Spleen (tissue), 11 donors: ENCODE data around the gene FRAT2. TPM values are rescaled to one million over a fixed set of nuclear protein-coding genes. Genes with fewer than 3 reads are reported as not detected.

Source experiments
- DNase-seq: peaks from one replicate; pipeline ENCODE4 v3.0.0-alpha.2; 2020
- H3K27ac ChIP-seq, 8 donors: fragments of 200-600 bp; sonication (generic) in 7 of 8; 1 replicate in 4 of 8; 2 replicates in 4 of 8; pipeline versions ENCODE4 v1.5.0 to v1.8.0; 2016 to 2021; ENCODE audit warnings: inconsistent platforms in 4 of 8, mild to moderate bottlenecking in 4 of 8, moderate library complexity in 1 of 8
- H3K27me3 ChIP-seq, 7 donors: fragments of 200-600 bp; sonication (generic) in 6 of 7; replicated peaks in 1 of 7; 1 replicate in 4 of 7; 2 replicates in 3 of 7; pipeline versions ENCODE4 v1.5.0 to v1.8.0; 2016 to 2021; ENCODE audit warnings: inconsistent platforms in 3 of 7, mild to moderate bottlenecking in 1 of 7
- H3K36me3 ChIP-seq, 6 donors: fragments of 200-600 bp; sonication (generic) in 5 of 6; 1 replicate in 4 of 6; 2 replicates in 2 of 6; pipeline versions ENCODE4 v1.5.0 to v1.8.0; 2016 to 2021; ENCODE audit warnings: inconsistent platforms in 2 of 6
- H3K4me1 ChIP-seq, 6 donors: fragments of 200-600 bp; sonication (generic) in 5 of 6; 1 replicate in 3 of 6; 2 replicates in 3 of 6; pipeline versions ENCODE4 v1.5.0 to v1.8.0; 2016 to 2021; ENCODE audit warnings: inconsistent platforms in 3 of 6
- H3K4me3 ChIP-seq, 8 donors: fragments of 200-600 bp; sonication (generic) in 7 of 8; 1 replicate in 4 of 8; 2 replicates in 4 of 8; pipeline versions ENCODE4 v1.5.0 to v1.8.0; 2016 to 2021; ENCODE audit warnings: inconsistent platforms in 4 of 8, mild to moderate bottlenecking in 4 of 8, moderate library complexity in 2 of 8
- H3K9me3 ChIP-seq, 8 donors: fragments of 200-600 bp; sonication (generic) in 7 of 8; 1 replicate in 4 of 8; 2 replicates in 4 of 8; pipeline versions ENCODE4 v1.5.0 to v1.8.0; 2016 to 2021; ENCODE audit warnings: inconsistent platforms in 4 of 8
- POLR2A ChIP-seq, 3 donors: fragments of 450-650 bp; IDR thresholded peaks; one replicate each; pipeline ENCODE4 v1.5.1; 2017; ENCODE audit warnings: antibody characterized with exemption in 3 of 3, mild to moderate bottlenecking in 1 of 3
- POLR2AphosphoS5 ChIP-seq, 3 donors: sonication (generic); formaldehyde crosslinking; IDR thresholded peaks; one replicate each; pipeline ENCODE4 v1.5.1; 2017; ENCODE audit warnings: antibody characterized with exemption in 3 of 3
- WGBS, 5 donors: extraction: QIAGEN DNeasy Blood & Tissue Kit in 3 of 5; methylation state at CpG; one replicate each; pipeline versions ENCODE4 v1.1.5 to v1.1.7; 2013 to 2018; 5-methylcytosine and 5-hydroxymethylcytosine counted together
- intact Hi-C: fragments of 100-400 bp; cut with DNase I; formaldehyde crosslinking; loops from one replicate; pipeline ENCODE4 v1.15.0; 2023; ENCODE audit warnings: low total_unique reads
- polyA plus RNA-seq, 3 donors: library from polyadenylated mRNA; stranded (reverse); fragments of 200-250 nt; gene quantifications; one replicate each; pipeline ENCODE4 v1.2.1, GENCODE V29; 2013
- total RNA-seq, 7 donors: library from RNA; depleted of rRNA in 3 of 7; stranded (reverse); fragments of >200 nt in 3 of 7; fragmentation: NEBNext Ultra II Directional in 4 of 7; extraction: Animal tissue kit (Norgen Biotek cat#: 25700) in 4 of 7; gene quantifications; one replicate each; pipeline versions ENCODE4 v1.1.0 to v1.2.1, GENCODE V29; 2016 to 2021
- TF ChIP-seq, protein P1 (sequence below), 11 experiments: fragments of 200-600 bp in 7 of 11; fragments of 450-650 bp in 4 of 11; sonication (generic) in 4 of 11; IDR thresholded peaks in 8 of 11; conservative IDR thresholded peaks in 3 of 11; 1 replicate in 7 of 11; 2 replicates in 4 of 11; pipeline versions ENCODE4 v1.4.0 to v1.8.0; 2016 to 2021; ENCODE audit warnings: antibody characterized with exemption in 11 of 11, inconsistent platforms in 4 of 11, mild to moderate bottlenecking in 1 of 11
- donor health status: healthy with polysubstance abuse.
- donor health status: DM: no; HTN: no; CAD: no; lungs with moderate emphysema.
- donor health status: DM: no; HTN: no; CAD: no.
- donor health status: Bipolar disorder and iron deficiency.
- donor health status: healthy.
- donor health status: DM: no; HTN: no; CAD: no.
- donor health status: DM: yes; HTN: yes; CAD: no.

The FRAT2 gene
- total and polyA plus RNA-seq, 10 donors: 12.3 to 75.6 (median 36.8) TPM

DNA sequence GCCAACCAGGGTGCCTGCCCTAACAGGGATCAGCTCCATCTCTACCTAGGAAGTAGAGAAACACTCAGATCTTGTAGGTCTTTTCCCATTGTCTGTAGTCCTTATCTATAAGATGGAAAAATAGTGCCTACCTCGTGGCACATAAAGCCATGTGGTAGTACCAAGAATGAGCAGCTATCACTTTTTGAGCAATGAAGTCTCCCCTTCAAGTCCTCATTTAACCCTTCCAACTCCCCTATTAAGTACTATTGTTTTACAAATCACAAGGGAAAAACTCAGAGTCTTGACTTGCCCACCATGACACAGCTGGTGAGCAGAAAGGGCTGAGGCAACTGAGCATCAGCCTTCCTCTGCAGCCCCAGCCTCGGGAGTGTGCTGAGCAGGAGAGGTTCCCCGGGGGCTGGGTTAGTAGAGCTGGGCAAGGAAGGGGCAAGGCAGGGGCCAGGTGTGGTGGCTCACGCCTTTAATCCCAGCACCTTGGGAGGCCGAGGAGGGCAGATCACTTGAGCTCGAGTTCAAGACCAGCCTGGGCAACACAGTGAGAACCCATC, 3.3 kb downstream of the FRAT2 start:
- no peaks in the 10 kb centered on the region for H3K9me3 ChIP-seq
- no peak for TF ChIP-seq POLR2A (IDR thresholded peaks at IDR 0.05)
- peak in 1 of 3 donors; percentile 11 for TF ChIP-seq POLR2AphosphoS5 (IDR thresholded peaks at IDR 0.05)
- TF ChIP-seq, protein P1, sequence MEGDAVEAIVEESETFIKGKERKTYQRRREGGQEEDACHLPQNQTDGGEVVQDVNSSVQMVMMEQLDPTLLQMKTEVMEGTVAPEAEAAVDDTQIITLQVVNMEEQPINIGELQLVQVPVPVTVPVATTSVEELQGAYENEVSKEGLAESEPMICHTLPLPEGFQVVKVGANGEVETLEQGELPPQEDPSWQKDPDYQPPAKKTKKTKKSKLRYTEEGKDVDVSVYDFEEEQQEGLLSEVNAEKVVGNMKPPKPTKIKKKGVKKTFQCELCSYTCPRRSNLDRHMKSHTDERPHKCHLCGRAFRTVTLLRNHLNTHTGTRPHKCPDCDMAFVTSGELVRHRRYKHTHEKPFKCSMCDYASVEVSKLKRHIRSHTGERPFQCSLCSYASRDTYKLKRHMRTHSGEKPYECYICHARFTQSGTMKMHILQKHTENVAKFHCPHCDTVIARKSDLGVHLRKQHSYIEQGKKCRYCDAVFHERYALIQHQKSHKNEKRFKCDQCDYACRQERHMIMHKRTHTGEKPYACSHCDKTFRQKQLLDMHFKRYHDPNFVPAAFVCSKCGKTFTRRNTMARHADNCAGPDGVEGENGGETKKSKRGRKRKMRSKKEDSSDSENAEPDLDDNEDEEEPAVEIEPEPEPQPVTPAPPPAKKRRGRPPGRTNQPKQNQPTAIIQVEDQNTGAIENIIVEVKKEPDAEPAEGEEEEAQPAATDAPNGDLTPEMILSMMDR (IDR thresholded peaks at IDR 0.05 in 8 of 11, conservative IDR thresholded peaks at IDR 0.05 in 3 of 11): no peak
- peaks cover 0 to 53% (median 8%) of the 10 kb centered on the region in 6 donors for H3K36me3 ChIP-seq
- H3K4me1 ChIP-seq: peaks cover 19 to 84% (median 67%) of the 10 kb centered on the region in 6 donors
- intact Hi-C loops: no loop called here
- DNase-seq: peak; percentile 77
- H3K27ac ChIP-seq: peak overlapping the region in 6 of 8 donors; percentile 96 to 100 (median 98)
- peak overlapping the region in 7 of 8 donors; percentile 88 to 98 (median 96) for H3K4me3 ChIP-seq
- 64 to 75% (median 71%) methylated on average over 6 of the region's 6 CpGs for WGBS, 5 donors
- H3K27me3 ChIP-seq: no peaks in the 10 kb centered on the region

DNA sequence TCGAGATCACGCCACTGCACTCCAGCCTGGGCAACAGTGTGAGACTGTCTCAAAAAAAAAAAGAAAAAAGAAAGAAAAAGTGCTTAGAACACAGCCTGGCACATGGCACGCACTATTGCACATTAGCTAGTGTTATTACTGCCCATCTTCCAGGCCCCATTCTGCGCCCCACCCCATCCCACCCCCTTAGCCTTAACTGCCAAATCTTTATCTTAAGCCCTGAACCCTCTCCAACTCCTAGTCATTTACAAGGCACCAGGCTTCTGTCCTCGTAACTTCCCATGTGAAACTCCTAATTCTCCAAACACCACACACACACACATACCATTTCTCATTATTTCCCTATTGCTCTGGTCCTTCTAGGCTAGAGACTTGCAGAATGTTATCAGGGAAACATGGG, 4.8 kb downstream of the FRAT2 start:
- H3K9me3 ChIP-seq: no peaks in the 10 kb centered on the region
- peak overlapping the region in 1 of 8 donors; percentile 94 for H3K4me3 ChIP-seq
- peaks cover 19 to 71% (median 57%) of the 10 kb centered on the region in 6 donors for H3K4me1 ChIP-seq
- peaks cover 0 to 55% (median 8%) of the 10 kb centered on the region in 6 donors for H3K36me3 ChIP-seq
- no peak for TF ChIP-seq POLR2A (IDR thresholded peaks at IDR 0.05)
- TF ChIP-seq, protein P1 (IDR thresholded peaks at IDR 0.05 in 8 of 11, conservative IDR thresholded peaks at IDR 0.05 in 3 of 11): no peak
- TF ChIP-seq POLR2AphosphoS5 (IDR thresholded peaks at IDR 0.05): no peak
- intact Hi-C loops: no loop called here
- no peaks in the 10 kb centered on the region for H3K27me3 ChIP-seq
- WGBS, 5 donors: 83 to 98% (median 93%) methylated on average over 5 of the region's 5 CpGs
- no peak for DNase-seq
- H3K27ac ChIP-seq: peak overlapping the region in 3 of 8 donors; percentile 30 to 100 (median 40)

DNA sequence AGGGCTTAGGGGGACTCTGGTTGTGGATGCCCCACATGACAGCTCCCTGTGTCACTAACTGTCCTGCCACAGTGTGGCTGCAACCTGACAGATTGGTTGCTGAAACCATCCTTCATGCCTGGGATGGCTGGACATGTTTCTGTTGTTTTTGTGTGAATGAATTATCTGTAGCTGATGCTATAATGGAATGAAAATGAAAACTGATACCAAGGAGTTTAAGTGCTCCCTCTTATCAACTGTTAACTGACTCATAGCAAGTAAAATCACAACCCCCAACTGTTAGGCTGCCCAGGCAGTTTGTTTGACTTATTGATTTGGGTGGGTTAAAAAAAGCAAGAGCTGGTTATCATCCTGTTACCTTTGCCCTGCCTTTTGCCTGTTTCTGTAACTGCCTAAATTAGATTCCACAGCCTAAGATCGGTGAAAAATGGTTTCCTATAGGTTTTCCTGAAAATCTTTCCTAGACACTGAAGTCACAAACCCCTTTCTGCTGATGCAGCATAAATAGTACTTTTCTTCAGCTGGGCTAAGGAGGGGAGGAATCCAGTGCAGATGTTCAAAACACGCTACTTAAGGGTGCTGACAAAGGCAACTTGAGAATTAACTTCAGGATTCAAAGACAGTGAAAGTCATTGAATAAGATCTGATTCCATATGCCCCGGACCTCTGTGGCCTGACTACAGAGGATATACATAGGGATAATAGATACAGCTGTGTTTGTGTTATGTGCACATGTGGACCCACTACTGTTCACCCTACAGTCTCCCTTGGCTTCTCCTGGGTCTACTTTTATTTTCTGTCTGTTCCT, 5.7 kb downstream of the FRAT2 start:
- Histone ChIP-seq H3K4me3 (no peak overlapping the region), H3K9me3 (no peaks in the 10 kb centered on the region), H3K27ac (peak overlapping the region in 2 of 8 donors; percentile 26 to 100), H3K4me1 (peaks cover 19 to 72% (median 57%) of the 10 kb centered on the region in 6 donors), H3K36me3 (peaks cover 0 to 55% (median 8%) of the 10 kb centered on the region in 6 donors), H3K27me3 (no peaks in the 10 kb centered on the region)
- TF ChIP-seq POLR2AphosphoS5 (IDR thresholded peaks at IDR 0.05) (no peak), POLR2A (IDR thresholded peaks at IDR 0.05) (no peak)
- TF ChIP-seq, protein P1 (IDR thresholded peaks at IDR 0.05 in 8 of 11, conservative IDR thresholded peaks at IDR 0.05 in 3 of 11): no peak
- no peak for DNase-seq
- WGBS, 5 donors: 75 to 91% (median 86%) methylated on average over 3 of the region's 3 CpGs
- intact Hi-C loops: no loop called here
